H1 (cell line): Measurements from ENCODE around the gene SLC4A11. TPM values are rescaled to one million over a fixed set of nuclear protein-coding genes. Genes with fewer than 3 reads are reported as not detected.

Experiments
- CTCF ChIA-PET: fragments of 300-600 bp; sonication (Branson Sonifier 250); formaldehyde crosslinking; loops from one replicate; lab custom pipeline; 2021; ENCODE audit not compliant: partially characterized antibody; lab: Charles Lee
- POLR2A ChIA-PET: fragments of 300-600 bp; sonication (Branson Sonifier 250); formaldehyde crosslinking; loops from one replicate; lab custom pipeline; 2021; ENCODE audit warnings: inconsistent platforms; ENCODE audit not compliant: partially characterized antibody; lab: Charles Lee
- DNase-seq, 2 experiments: peaks; one replicate each; pipeline versions ENCODE4 v3.0.0 to v3.0.0-alpha.2; 2010 to 2022; ENCODE audit warnings: low spot score in 2 of 2, low read depth in 1 of 2, mixed read lengths in 1 of 2
- FAIRE-seq: peaks from 2 replicates; lab custom pipeline; 2011; peaks lifted over from hg19 to GRCh38; lab: Jason Lieb, UNC
- H2AFZ ChIP-seq: 2 replicates; pipeline ENCODE4 v1.8.1; 2012; ENCODE audit warnings: low read length, inconsistent platforms
- H2AK5ac ChIP-seq: 2 replicates; pipeline ENCODE4 v1.6.1; 2013; ENCODE audit warnings: low read depth, low read length
- H2BK120ac ChIP-seq: replicated peaks from 2 replicates; pipeline ENCODE3; 2013; ENCODE audit warnings: low read depth, low read length, inconsistent platforms
- H2BK12ac ChIP-seq: 2 replicates; pipeline ENCODE4 v1.6.1; 2013; ENCODE audit warnings: low read depth, low read length
- H2BK15ac ChIP-seq: 2 replicates; pipeline ENCODE4 v1.6.1; 2013; ENCODE audit warnings: low read length
- H2BK20ac ChIP-seq: 2 replicates; pipeline ENCODE4 v1.6.1; 2013; ENCODE audit warnings: low read length
- H2BK5ac ChIP-seq: 2 replicates; pipeline ENCODE4 v1.6.1; 2013; ENCODE audit warnings: low read depth, low read length
- H3K14ac ChIP-seq: 2 replicates; pipeline ENCODE4 v1.6.1; 2013; ENCODE audit warnings: inconsistent platforms; ENCODE audit not compliant: insufficient read length
- H3K18ac ChIP-seq: 2 replicates; pipeline ENCODE4 v1.6.1; 2013; ENCODE audit warnings: low read length; ENCODE audit errors: extremely low read depth
- H3K23ac ChIP-seq: 2 replicates; pipeline ENCODE4 v1.6.1; 2013; ENCODE audit warnings: inconsistent platforms; ENCODE audit not compliant: insufficient read length
- H3K23me2 ChIP-seq: 2 replicates; pipeline ENCODE4 v1.6.1; 2013; ENCODE audit warnings: low read depth, low read length
- H3K27ac ChIP-seq: 2 replicates; pipeline ENCODE4 v1.6.1; 2011; ENCODE audit warnings: low read depth, low read length, inconsistent platforms
- H3K27me3 ChIP-seq, 4 experiments: replicated peaks in 1 of 4; 1 replicate in 1 of 4; 2 replicates in 3 of 4; pipeline versions ENCODE4 v1.6.1 to v1.8.1; 2011 to 2013; ENCODE audit warnings: low read length in 3 of 4, mild to moderate bottlenecking in 3 of 4, inconsistent platforms in 2 of 4, mixed read lengths in 2 of 4, moderate library complexity in 1 of 4; ENCODE audit not compliant: control insufficient read depth in 3 of 4, insufficient read depth in 3 of 4; ENCODE audit errors: extremely low read depth in 1 of 4
- H3K36me3 ChIP-seq, 4 experiments: 2 replicates each; pipeline versions ENCODE4 v1.6.1 to v1.8.1; 2011 to 2013; ENCODE audit warnings: mild to moderate bottlenecking in 4 of 4, low read length in 3 of 4, moderate library complexity in 2 of 4, control low read depth in 1 of 4, inconsistent platforms in 1 of 4; ENCODE audit not compliant: insufficient read depth in 4 of 4, control insufficient read depth in 2 of 4
- H3K4ac ChIP-seq: replicated peaks from 2 replicates; pipeline ENCODE3; 2013; ENCODE audit warnings: low read length, low read depth, mixed read lengths, inconsistent platforms; ENCODE audit not compliant: insufficient read length
- H3K4me1 ChIP-seq, 4 experiments: replicated peaks in 1 of 4; 1 replicate in 1 of 4; 2 replicates in 3 of 4; pipeline versions ENCODE4 v1.6.1 to v1.8.1; 2011 to 2013; ENCODE audit warnings: low read length in 3 of 4, inconsistent platforms in 2 of 4, mixed read lengths in 1 of 4; ENCODE audit not compliant: insufficient read depth in 4 of 4, control insufficient read depth in 3 of 4
- H3K4me2 ChIP-seq, 2 experiments: 2 replicates each; pipeline versions ENCODE4 v1.6.1 to v1.8.1; 2011 to 2013; ENCODE audit warnings: low read depth in 2 of 2, low read length in 2 of 2, control low read depth in 1 of 2, inconsistent platforms in 1 of 2, mild to moderate bottlenecking in 1 of 2; ENCODE audit not compliant: insufficient read depth in 1 of 2
- H3K4me3 ChIP-seq, 4 experiments: fragments of 200-600, 300-600 bp in 1 of 4; sonication (generic), shearing (Covaris generic), sonication (Bioruptor Twin) in 1 of 4; 2 replicates each; pipeline versions ENCODE4 v1.5.1 to v1.8.1; 2011 to 2016; ENCODE audit warnings: low read length in 4 of 4, low read depth in 3 of 4, control low read depth in 2 of 4, inconsistent platforms in 2 of 4, mild to moderate bottlenecking in 2 of 4, mixed read lengths in 1 of 4, moderate library complexity in 1 of 4; ENCODE audit not compliant: insufficient read depth in 2 of 4; ENCODE audit errors: extremely low read depth in 1 of 4
- H3K56ac ChIP-seq: replicated peaks from 2 replicates; pipeline ENCODE3; 2013; ENCODE audit warnings: low read depth, mild to moderate bottlenecking, mixed read lengths, low read length, inconsistent platforms; ENCODE audit not compliant: insufficient read length
- H3K79me1 ChIP-seq: 2 replicates; pipeline ENCODE4 v1.6.1; 2013; ENCODE audit warnings: low read depth, low read length, control low read depth
- H3K79me2 ChIP-seq, 2 experiments: 2 replicates each; pipeline versions ENCODE4 v1.6.1 to v1.8.1; 2012 to 2013; ENCODE audit warnings: low read length in 2 of 2, mild to moderate bottlenecking in 2 of 2, inconsistent platforms in 1 of 2; ENCODE audit not compliant: insufficient read depth in 2 of 2, control insufficient read depth in 1 of 2
- H3K9ac ChIP-seq, 4 experiments: replicated peaks in 1 of 4; 1 replicate in 1 of 4; 2 replicates in 3 of 4; pipeline versions ENCODE4 v1.6.1 to v1.8.1; 2011 to 2013; ENCODE audit warnings: low read depth in 3 of 4, low read length in 3 of 4, control low read depth in 2 of 4, mild to moderate bottlenecking in 2 of 4, moderate library complexity in 2 of 4, inconsistent platforms in 1 of 4; ENCODE audit errors: extremely low read depth in 1 of 4
- H3K9me3 ChIP-seq, 2 experiments: 2 replicates each; pipeline versions ENCODE4 v1.6.1 to v1.8.1; 2012 to 2013; ENCODE audit warnings: mild to moderate bottlenecking in 2 of 2, moderate library complexity in 2 of 2, control low read depth in 1 of 2, inconsistent platforms in 1 of 2, low read depth in 1 of 2, low read length in 1 of 2, mixed read lengths in 1 of 2; ENCODE audit not compliant: insufficient read depth in 2 of 2
- H4K20me1 ChIP-seq, 2 experiments: replicated peaks in 1 of 2; 2 replicates each; pipeline versions ENCODE3 to v1.8.1; 2011 to 2013; ENCODE audit warnings: inconsistent platforms in 2 of 2, low read length in 2 of 2, mild to moderate bottlenecking in 1 of 2; ENCODE audit not compliant: insufficient read depth in 2 of 2, control insufficient read depth in 1 of 2
- H4K5ac ChIP-seq: 2 replicates; pipeline ENCODE4 v1.6.1; 2013; ENCODE audit warnings: low read length, low read depth, mixed read lengths, inconsistent platforms; ENCODE audit not compliant: insufficient read length
- H4K8ac ChIP-seq: 2 replicates; pipeline ENCODE4 v1.8.0; 2013; ENCODE audit warnings: mild to moderate bottlenecking, moderate library complexity, low read length, inconsistent platforms; ENCODE audit not compliant: insufficient read depth; ENCODE audit errors: extremely low read depth
- H4K91ac ChIP-seq: replicated peaks from 2 replicates; pipeline ENCODE3; 2013; ENCODE audit warnings: low read length, mixed read lengths, inconsistent platforms; ENCODE audit not compliant: insufficient read length
- BACH1 ChIP-seq: IDR thresholded peaks from 2 replicates; pipeline ENCODE4 v1.6.1; 2012; ENCODE audit warnings: low read length, improper control_type of control experiment
- CEBPB ChIP-seq: IDR thresholded peaks from 2 replicates; pipeline ENCODE4 v1.6.1; 2012; ENCODE audit warnings: low read depth, low read length
- E2F6 ChIP-seq: IDR thresholded peaks from 2 replicates; pipeline ENCODE4 v1.6.1; 2012; ENCODE audit warnings: inconsistent platforms
- EP300 ChIP-seq, 2 experiments: IDR thresholded peaks; 1 replicate in 1 of 2; 2 replicates in 1 of 2; pipeline ENCODE4 v1.6.1; 2011 to 2012; ENCODE audit warnings: low read depth in 2 of 2, low read length in 2 of 2, mild to moderate bottlenecking in 2 of 2, borderline replicate concordance in 1 of 2, inconsistent platforms in 1 of 2, moderate library complexity in 1 of 2
- EZH2 ChIP-seq: fragments of 200-600 bp; sonication (generic); IDR thresholded peaks from 2 replicates; pipeline ENCODE4 v1.7.1; 2012; ENCODE audit warnings: low read depth, mild to moderate bottlenecking, moderate library complexity, low read length, inconsistent platforms; ENCODE audit not compliant: severe bottlenecking
- HDAC2 ChIP-seq, 2 experiments: fragments of 300-600 bp in 1 of 2; sonication (generic) in 1 of 2; IDR thresholded peaks; 2 replicates each; pipeline ENCODE4 v1.6.1; 2011 to 2012; ENCODE audit warnings: low read depth in 2 of 2, low read length in 2 of 2, mild to moderate bottlenecking in 2 of 2, moderate library complexity in 2 of 2, borderline replicate concordance in 1 of 2, inconsistent platforms in 1 of 2
- NANOG ChIP-seq: IDR thresholded peaks from 2 replicates; pipeline ENCODE4 v1.6.1; 2011; ENCODE audit warnings: low read length, low read depth, mild to moderate bottlenecking, inconsistent platforms; ENCODE audit not compliant: insufficient read depth, poor library complexity, severe bottlenecking
- POU5F1 ChIP-seq: IDR thresholded peaks from 2 replicates; pipeline ENCODE4 v1.6.1; 2011; ENCODE audit warnings: low read depth, mild to moderate bottlenecking, low read length, moderate library complexity
- RAD21 ChIP-seq, 2 experiments: IDR thresholded peaks in 1 of 2; conservative IDR thresholded peaks in 1 of 2; 2 replicates each; pipeline ENCODE4 v1.6.1; 2011; ENCODE audit warnings: low read depth in 2 of 2, low read length in 2 of 2, improper control_type of control experiment in 1 of 2, inconsistent platforms in 1 of 2, mild to moderate bottlenecking in 1 of 2, moderate library complexity in 1 of 2
- RXRA ChIP-seq: IDR thresholded peaks from 2 replicates; pipeline ENCODE4 v1.6.1; 2011; ENCODE audit warnings: low read depth, mild to moderate bottlenecking, low read length, moderate library complexity; ENCODE audit not compliant: insufficient read depth
- SP2 ChIP-seq: IDR thresholded peaks from 2 replicates; pipeline ENCODE4 v1.6.1; 2012; ENCODE audit warnings: mild to moderate bottlenecking, low read length, inconsistent platforms
- TBP ChIP-seq: IDR thresholded peaks from 2 replicates; pipeline ENCODE4 v1.6.1; 2011; ENCODE audit warnings: low read depth, low read length, improper control_type of control experiment
- WGBS, 2 experiments: shearing (Covaris generic) in 1 of 2; methylation state at CpG; one replicate each; pipeline versions ENCODE4 v1.1.6 to v1.1.7; 2013 to 2015; ENCODE audit warnings: low lambda C conversion rate in 2 of 2, mixed read lengths in 2 of 2, inconsistent platforms in 1 of 2, low coverage in 1 of 2, missing lambda C conversion rate in 1 of 2; ENCODE audit not compliant: insufficient replicate concordance in 2 of 2, insufficient coverage in 1 of 2, insufficient read length in 1 of 2; ENCODE audit errors: extremely low coverage in 1 of 2, missing lambda C conversion rate in 1 of 2; 5-methylcytosine and 5-hydroxymethylcytosine counted together
- polyA plus RNA-seq, 7 experiments: library from polyadenylated mRNA; depleted of rRNA in 3 of 7; stranded (reverse) in 5 of 7; unstranded in 2 of 7; fragments of >200 nt in 5 of 7; fragments of 200-250 nt in 2 of 7; gene quantifications; 1 replicate in 5 of 7; 2 replicates in 1 of 7; 4 replicates in 1 of 7; pipeline versions ENCODE4 v1.2.1 to v1.2.3, GENCODE V29; 2011 to 2013; ENCODE audit warnings: missing spikeins in 2 of 7, mixed read lengths in 2 of 7
- total RNA-seq: library from RNA; stranded (reverse); fragmentation: NEBNext Ultra II Directional; extraction: Animal tissue kit (Norgen Biotek cat#: 25700); gene quantifications from 2 replicates; pipeline ENCODE4 v1.2.1, GENCODE V29; 2021

Gene SLC4A11
- total and polyA plus RNA-seq, 2 of the 8 experiments (the other 6 are each of a cell fraction or from before 2014, with no cell fraction given): 11.9 to 32.3 TPM

- Histone ChIP-seq H3K56ac (no peak overlapping the region), H4K8ac (no peak overlapping the region), H4K5ac (no peak overlapping the region), H3K4me3 (no peak overlapping the region), H3K9ac (no peak overlapping the region), H2BK120ac (no peak overlapping the region), H2BK5ac (no peak overlapping the region), H3K9me3 (no peaks in the 10 kb centered on the region), H3K4me1 (no peaks in the 10 kb centered on the region), H2BK15ac (no peak overlapping the region), H3K23me2 (no peaks in the 10 kb centered on the region), H3K4ac (no peak overlapping the region), H2AFZ (no peak overlapping the region), H3K27ac (no peak overlapping the region), H3K23ac (no peak overlapping the region), H3K27me3 (no peaks in the 10 kb centered on the region), H3K4me2 (no peak overlapping the region), H3K18ac (no peak overlapping the region), H3K36me3 (peaks cover 15 to 49% (median 31%) of the 10 kb centered on the region in 4 experiments), H4K20me1 (peaks cover 5 to 6% of the 10 kb centered on the region in 2 experiments), H3K79me1 (no peaks in the 10 kb centered on the region), H3K79me2 (no peaks in the 10 kb centered on the region), H2BK20ac (no peak overlapping the region), H4K91ac (no peak overlapping the region), H3K14ac (no peak overlapping the region), H2AK5ac (no peak overlapping the region), H2BK12ac (no peak overlapping the region)
- ChIA-PET CTCF (interaction anchor here (1.1 to 1.5 kb wide), 2 partner anchors 59 to 86 kb away, joined by 3 to 5 read pairs; no protein-coding TSS in a partner anchor), POLR2A (interaction anchor here (0.6 to 2.1 kb wide), 9 partner anchors 8 to 518 kb away, joined by 3 to 8 read pairs (median 4); no protein-coding TSS in a partner anchor)
- WGBS, 2 experiments: 86% methylated on average over 4 of the region's 4 CpGs; no CpG with 5 or more reads in 1 of the 2 experiments
- FAIRE-seq (no peak), DNase-seq (no peak)
- TF ChIP-seq POU5F1 (no peak), NANOG (no peak), EZH2 (no peak), RAD21 (IDR thresholded peaks at IDR 0.05 in 1 of 2, conservative IDR thresholded peaks at IDR 0.05 in 1 of 2; ENCODE audit: low read depth in 2 of 2, low read length in 2 of 2) (no peak), HDAC2 (IDR thresholded peaks at IDR 0.05; ENCODE audit: borderline replicate concordance in 1 of 2, low read depth in 2 of 2, low read length in 2 of 2) (no peak), BACH1 (no peak), TBP (no peak), RXRA (no peak), EP300 (IDR thresholded peaks at IDR 0.05; ENCODE audit: borderline replicate concordance in 1 of 2, low read depth in 2 of 2, low read length in 2 of 2) (no peak), CEBPB (no peak), SP2 (no peak), E2F6 (no peak)
Measured at GRCh38 chr20:3189561-3190131, 49.3 kb downstream of the SLC4A11 start.
